ENCODE results near the gene PALM3. TPM values are rescaled to one million over a fixed set of nuclear protein-coding genes. Genes with fewer than 3 reads are reported as not detected.

Gene PALM3
- total and polyA plus RNA-seq, 12 donors: 0.18 to 1.9 (median 0.63) TPM; not detected in 5

GRCh38 chr19:14059652-14060155 is 2.2 kb downstream of the PALM3 start:
- intact Hi-C loops (cut with DNase I): loop anchor here (10.0 kb wide), 2 partner anchors 175 to 465 kb away; no protein-coding TSS in a partner anchor
- no peak for TF ChIP-seq CTCF (IDR thresholded peaks at IDR 0.05)
- no peak for TF ChIP-seq POLR2A (IDR thresholded peaks at IDR 0.05)
- WGBS, 4 donors: 44 to 58% (median 52%) methylated on average over 6 to 8 of the region's 8 CpGs
- Histone ChIP-seq H3K27ac (no peak overlapping the region), H3K27me3 (peaks cover 15% of the 10 kb centered on the region), H3K4me1 (replicated peaks in 1 of 2) (peaks cover 0 to 4% of the 10 kb centered on the region in 2 donors), H3K9me3 (replicated peaks in 1 of 3) (no peaks in the 10 kb centered on the region), H3K36me3 (replicated peaks in 1 of 2) (no peaks in the 10 kb centered on the region), H3K4me3 (no peak overlapping the region)
- DNase-seq: no peak

GRCh38 chr19:14059093-14059480 is 2.8 kb downstream of the PALM3 start:
- TF ChIP-seq CTCF (IDR thresholded peaks at IDR 0.05) (peak; percentile 18 to 46 (median 38)), POLR2A (IDR thresholded peaks at IDR 0.05) (no peak)
- intact Hi-C loops (cut with DNase I): loop anchor here (10.0 kb wide), 2 partner anchors 174 to 464 kb away; no protein-coding TSS in a partner anchor
- no peaks in the 10 kb centered on the region for H3K9me3 ChIP-seq (replicated peaks in 1 of 3)
- peaks cover 0 to 4% of the 10 kb centered on the region in 2 donors for H3K4me1 ChIP-seq (replicated peaks in 1 of 2)
- 13 to 60% (median 25%) methylated on average over 2 to 15 of the region's 15 CpGs for WGBS, 4 donors
- H3K27me3 ChIP-seq: peaks cover 15% of the 10 kb centered on the region
- no peaks in the 10 kb centered on the region for H3K36me3 ChIP-seq (replicated peaks in 1 of 2)
- no peak overlapping the region for H3K27ac ChIP-seq
- H3K4me3 ChIP-seq: no peak overlapping the region
- no peak for DNase-seq

- 18 to 30% (median 25%) methylated on average over 11 to 17 of the region's 17 CpGs for WGBS, 4 donors
- peaks cover 15% of the 10 kb centered on the region for H3K27me3 ChIP-seq
- no peak overlapping the region for H3K4me3 ChIP-seq
Observed at GRCh38 chr19:14058182-14059092, 3.4 kb downstream of the PALM3 start.

More at GRCh38 chr19:14058182-14059092, 3.4 kb downstream of the PALM3 start:
- intact Hi-C loops (cut with DNase I): loop anchor here (10.0 kb wide), 2 partner anchors 174 to 464 kb away; no protein-coding TSS in a partner anchor
- Histone ChIP-seq H3K36me3 (replicated peaks in 1 of 2) (no peaks in the 10 kb centered on the region), H3K27ac (no peak overlapping the region), H3K4me1 (replicated peaks in 1 of 2) (peaks cover 0 to 4% of the 10 kb centered on the region in 2 donors), H3K9me3 (replicated peaks in 1 of 3) (no peaks in the 10 kb centered on the region)
- no peak for DNase-seq
- TF ChIP-seq POLR2A (IDR thresholded peaks at IDR 0.05): no peak
- no peak for TF ChIP-seq CTCF (IDR thresholded peaks at IDR 0.05)
